IMR-90 (cell line): ENCODE results near the gene CATSPER4. TPM values are rescaled to one million over a fixed set of nuclear protein-coding genes. Genes with fewer than 3 reads are reported as not detected.

Experiments
- ATAC-seq: fragments of 200-7000 bp; cut with Tn5 transposase; 2 replicates; pipeline ENCODE4 v1.9.1; 2020; ENCODE audit warnings: low read depth, mild to moderate bottlenecking, moderate library complexity
- BruUV-seq: library from RNA; stranded (reverse); fragments of 400-500 nt; replicated peaks from 2 replicates; lab custom pipeline; 2021; lab: Mats Ljungman, UMichigan
- CTCF ChIA-PET: fragments of 300-600 bp; formaldehyde crosslinking; extraction: SDS; loops from one replicate; lab custom pipeline; 2021; ENCODE audit warnings: antibody characterized with exemption; lab: Yijun Ruan, JAX
- POLR2A ChIA-PET: fragments of 300-600 bp; sonication (Branson Sonifier 250); formaldehyde crosslinking; loops from one replicate; lab custom pipeline; 2022; ENCODE audit warnings: antibody characterized with exemption; ENCODE audit not compliant: unreplicated experiment; lab: Charles Lee
- DNase-seq: peaks from one replicate; pipeline ENCODE4 v3.0.0; 2013
- H2AFZ ChIP-seq: replicated peaks from 2 replicates; pipeline ENCODE3; 2013; ENCODE audit warnings: low read length, mild to moderate bottlenecking; ENCODE audit not compliant: poor library complexity
- H2AK5ac ChIP-seq: 2 replicates; pipeline ENCODE4 v1.6.1; 2013; ENCODE audit warnings: low read depth, low read length, inconsistent platforms
- H2AK9ac ChIP-seq: replicated peaks from 2 replicates; pipeline ENCODE3; 2013; ENCODE audit warnings: mild to moderate bottlenecking, low read depth, low read length, moderate library complexity; ENCODE audit not compliant: poor library complexity
- H2BK120ac ChIP-seq: 2 replicates; pipeline ENCODE4 v1.6.1; 2013; ENCODE audit warnings: low read depth, low read length, inconsistent platforms
- H2BK15ac ChIP-seq: 3 replicates; pipeline ENCODE4 v1.6.1; 2013; ENCODE audit warnings: low read depth, low read length, inconsistent platforms
- H2BK20ac ChIP-seq: 2 replicates; pipeline ENCODE4 v1.6.1; 2013; ENCODE audit warnings: low read depth, mild to moderate bottlenecking, inconsistent platforms, low read length, moderate library complexity
- H2BK5ac ChIP-seq: 2 replicates; pipeline ENCODE4 v1.6.1; 2013; ENCODE audit warnings: mild to moderate bottlenecking, low read depth, low read length, inconsistent platforms; ENCODE audit not compliant: poor library complexity, severe bottlenecking
- H3K14ac ChIP-seq: replicated peaks from 2 replicates; pipeline ENCODE4 v1.6.1; 2013; ENCODE audit warnings: low read depth, low read length, inconsistent platforms
- H3K18ac ChIP-seq: 2 replicates; pipeline ENCODE4 v1.6.1; 2013; ENCODE audit warnings: low read depth, low read length, control low read depth
- H3K23ac ChIP-seq: 2 replicates; pipeline ENCODE4 v1.6.1; 2013; ENCODE audit warnings: low read depth, low read length, inconsistent platforms
- H3K27ac ChIP-seq: 2 replicates; pipeline ENCODE4 v1.5.1; 2013; ENCODE audit warnings: mild to moderate bottlenecking, control low read depth, low read length; ENCODE audit not compliant: insufficient read depth
- H3K27me3 ChIP-seq: 2 replicates; pipeline ENCODE4 v1.6.1; 2013; ENCODE audit warnings: low read length; ENCODE audit not compliant: control insufficient read depth, insufficient read depth
- H3K36me3 ChIP-seq: 2 replicates; pipeline ENCODE4 v1.6.1; 2013; ENCODE audit warnings: low read length, mixed read lengths; ENCODE audit not compliant: control insufficient read depth, insufficient read depth
- H3K4ac ChIP-seq: 2 replicates; pipeline ENCODE4 v1.6.1; 2013; ENCODE audit warnings: low read depth, low read length, inconsistent platforms
- H3K4me1 ChIP-seq: 2 replicates; pipeline ENCODE4 v1.6.1; 2013; ENCODE audit warnings: low read length, mixed read lengths; ENCODE audit not compliant: control insufficient read depth, insufficient read depth
- H3K4me2 ChIP-seq: 2 replicates; pipeline ENCODE4 v1.6.1; 2013; ENCODE audit warnings: low read depth, mild to moderate bottlenecking, control low read depth, low read length, moderate library complexity
- H3K4me3 ChIP-seq: 2 replicates; pipeline ENCODE4 v1.5.1; 2013; ENCODE audit warnings: low read depth, mild to moderate bottlenecking, control low read depth, low read length, moderate library complexity; ENCODE audit not compliant: insufficient read depth
- H3K56ac ChIP-seq: 2 replicates; pipeline ENCODE4 v1.6.1; 2013; ENCODE audit warnings: low read length, inconsistent platforms; ENCODE audit not compliant: insufficient read depth; ENCODE audit errors: extremely low read depth
- H3K79me1 ChIP-seq, 2 experiments: 2 replicates each; pipeline ENCODE4 v1.6.1; 2013; ENCODE audit warnings: low read length in 2 of 2, inconsistent platforms in 1 of 2, low read depth in 1 of 2
- H3K9ac ChIP-seq: 2 replicates; pipeline ENCODE4 v1.6.1; 2013; ENCODE audit warnings: low read depth, low read length, control low read depth
- H3K9me1 ChIP-seq: 2 replicates; pipeline ENCODE4 v1.6.1; 2013; ENCODE audit warnings: low read length, inconsistent platforms; ENCODE audit not compliant: insufficient read depth
- H3K9me3 ChIP-seq: 2 replicates; pipeline ENCODE4 v1.6.1; 2013; ENCODE audit warnings: low read length; ENCODE audit not compliant: control insufficient read depth, insufficient read depth
- H4K20me1 ChIP-seq: 2 replicates; pipeline ENCODE4 v1.6.1; 2013; ENCODE audit warnings: low read length, inconsistent platforms; ENCODE audit not compliant: insufficient read depth
- H4K5ac ChIP-seq: 2 replicates; pipeline ENCODE4 v1.6.1; 2013; ENCODE audit warnings: mild to moderate bottlenecking, low read depth, low read length, control low read depth
- H4K8ac ChIP-seq, 2 experiments: 2 replicates each; pipeline ENCODE4 v1.6.1; 2013; ENCODE audit warnings: low read depth in 2 of 2, low read length in 2 of 2, control low read depth in 1 of 2, inconsistent platforms in 1 of 2
- H4K91ac ChIP-seq: 2 replicates; pipeline ENCODE4 v1.6.1; 2013; ENCODE audit warnings: low read depth, low read length, inconsistent platforms; ENCODE audit not compliant: insufficient read depth
- BHLHE40 ChIP-seq: fragments of 150-350 bp; IDR thresholded peaks from 2 replicates; pipeline ENCODE4 v1.6.1; 2016; ENCODE audit warnings: mild to moderate bottlenecking, low read depth, low read length
- CEBPB ChIP-seq: IDR thresholded peaks from 2 replicates; pipeline ENCODE4 v1.6.1; 2012; ENCODE audit warnings: low read depth, low read length, improper control_type of control experiment
- CHD1 ChIP-seq: IDR thresholded peaks from 2 replicates; pipeline ENCODE4 v1.6.1; 2012; ENCODE audit warnings: low read depth, low read length, improper control_type of control experiment
- MAZ ChIP-seq: IDR thresholded peaks from 2 replicates; pipeline ENCODE4 v1.6.1; 2012; ENCODE audit warnings: low read depth, mild to moderate bottlenecking, low read length, improper control_type of control experiment, moderate library complexity, borderline replicate concordance
- NFE2L2 ChIP-seq: fragments of 150-350 bp; IDR thresholded peaks from 2 replicates; pipeline ENCODE4 v1.6.1; 2016; ENCODE audit warnings: low read depth, mild to moderate bottlenecking, low read length
- WGBS, 2 experiments: methylation state at CpG; one replicate each; pipeline versions ENCODE4 v1.1.5 to v1.1.7; 2013; ENCODE audit warnings: missing lambda C conversion rate in 2 of 2; ENCODE audit not compliant: insufficient read length in 1 of 2; ENCODE audit errors: extremely low coverage in 2 of 2; 5-methylcytosine and 5-hydroxymethylcytosine counted together
- dilution Hi-C: fragments of 300-500 bp; cut with HindIII; formaldehyde crosslinking; loops from one replicate; pipeline ENCODE4 v1.14.3; 2018; ENCODE audit warnings: low sequenced_read_pairs; ENCODE audit not compliant: unreplicated experiment
- in situ Hi-C: fragments of 300-500 bp; cut with MboI; formaldehyde crosslinking; loops from 3 replicates; pipeline ENCODE4 v1.14.3; 2019; ENCODE audit warnings: low sequenced_read_pairs, inconsistent platforms, mixed read lengths
- intact Hi-C: fragments of 100-400 bp; cut with micrococcal nuclease; formaldehyde crosslinking; loops from 2 replicates; pipeline ENCODE4 v1.10.0; 2022
- polyA plus RNA-seq, 3 experiments: library from polyadenylated mRNA; depleted of rRNA; stranded (reverse); fragments of >200 nt; gene quantifications; 2 replicates each; pipeline ENCODE4 v1.2.3, GENCODE V29; 2012; ENCODE audit warnings: low replicate concordance in 1 of 3
- total RNA-seq: library from RNA; depleted of rRNA; stranded (reverse); fragments of >200 nt; gene quantifications from 2 replicates; pipeline ENCODE4 v1.2.3, GENCODE V29; 2012

The CATSPER4 gene
- total and polyA plus RNA-seq, 2 of the 4 experiments (the other 2 are of a cell fraction), result not detected

- Histone ChIP-seq H2BK20ac (no peak overlapping the region), H4K8ac (no peak overlapping the region), H3K18ac (no peak overlapping the region), H2AK9ac (no peak overlapping the region), H3K27me3 (peaks cover 61% of the 10 kb centered on the region), H3K79me1 (no peaks in the 10 kb centered on the region), H2BK120ac (no peak overlapping the region), H2BK5ac (no peak overlapping the region), H3K4me1 (no peaks in the 10 kb centered on the region), H3K4me3 (no peak overlapping the region), H3K14ac (no peak overlapping the region), H3K9me3 (no peaks in the 10 kb centered on the region), H3K9me1 (no peaks in the 10 kb centered on the region), H2AFZ (no peak overlapping the region), H3K27ac (no peak overlapping the region), H3K23ac (no peak overlapping the region), H3K4me2 (no peak overlapping the region), H3K9ac (no peak overlapping the region), H2AK5ac (no peak overlapping the region), H2BK15ac (no peak overlapping the region), H3K56ac (no peak overlapping the region), H4K5ac (no peak overlapping the region), H3K4ac (no peak overlapping the region), H4K91ac (no peak overlapping the region), H3K36me3 (no peaks in the 10 kb centered on the region), H4K20me1 (no peaks in the 10 kb centered on the region)
- no peak for TF ChIP-seq BHLHE40
- TF ChIP-seq MAZ, result no peak
- TF ChIP-seq CEBPB, result no peak
- no peak for TF ChIP-seq NFE2L2
- no peak for TF ChIP-seq CHD1
- dilution Hi-C loops, result no loop called here
- in situ Hi-C loops, result no loop called here
- intact Hi-C loops, result no loop called here
- DNase-seq (no peak), ATAC-seq (no peak)
- no TSS peak for BruUV-seq
- POLR2A ChIA-PET, result no interaction called here
- WGBS, 2 experiments, result 24% methylated on average over 2 of the region's 9 CpGs; no CpG with 5 or more reads in 1 of the 2 experiments
- CTCF ChIA-PET, result interaction anchor here (0.6 to 1.9 kb wide), 2 partner anchors 8 to 15 kb away, joined by 6 read pairs; partner anchors contain the start of gene ZNF593
Measured at GRCh38 chr1:26154750-26155149, 35.7 kb upstream of the CATSPER4 start.
